GM18508 (cell line): ENCODE data around the gene TMEM187.
"Not testable (repeated sequence)": the region's sequence is repeated elsewhere in the genome, so short reads cannot be mapped to it uniquely, and the experiment has no call there.

Source experiments
- ATAC-seq: cut with Tn5 transposase; IDR thresholded peaks from one replicate; pipeline ENCODE4 v1.9.1; 2021; ENCODE audit warnings: moderate number of reproducible peaks; ENCODE audit not compliant: insufficient read depth, unreplicated experiment

TMEM187 gene

GRCh38 chrX:153993978-153994377, 21.4 kb downstream of the TMEM187 start:
- ATAC-seq = no peak

- not testable (repeated sequence) for ATAC-seq
Observed at GRCh38 chrX:153994398-153994797, 21.8 kb downstream of the TMEM187 start.

GRCh38 chrX:153995504-153995903, 22.9 kb downstream of the TMEM187 start:
- ATAC-seq = no peak

GRCh38 chrX:153999359-154000037, 26.9 kb downstream of the TMEM187 start:
- ATAC-seq = no peak

- no peak for ATAC-seq
Observed at GRCh38 chrX:154000051-154000450, 27.5 kb downstream of the TMEM187 start.

- ATAC-seq = no peak
Observed at GRCh38 chrX:154002215-154002719, 29.7 kb downstream of the TMEM187 start.

- no peak for ATAC-seq
Observed at GRCh38 chrX:154004315-154004714, 31.8 kb downstream of the TMEM187 start.

GRCh38 chrX:154006947-154007346, 34.4 kb downstream of the TMEM187 start:
- ATAC-seq = no peak

GRCh38 chrX:154008521-154008920, 36.0 kb downstream of the TMEM187 start:
- ATAC-seq = no peak

GRCh38 chrX:154010330-154011087, 38.0 kb downstream of the TMEM187 start:
- ATAC-seq = no peak

- ATAC-seq = no peak
Observed at GRCh38 chrX:154011376-154012335, 39.1 kb downstream of the TMEM187 start.

GRCh38 chrX:154012336-154012991, 39.9 kb downstream of the TMEM187 start:
- ATAC-seq = no peak

- no peak for ATAC-seq
Observed at GRCh38 chrX:154013001-154013421, 40.5 kb downstream of the TMEM187 start.

GRCh38 chrX:154013614-154014360, 41.2 kb downstream of the TMEM187 start:
- peak; percentile 44 for ATAC-seq

- no peak for ATAC-seq
Observed at GRCh38 chrX:154014429-154015380, 42.2 kb downstream of the TMEM187 start.

GRCh38 chrX:154015581-154016264, 43.2 kb downstream of the TMEM187 start:
- no peak for ATAC-seq

GRCh38 chrX:154016366-154017076, 44.0 kb downstream of the TMEM187 start:
- ATAC-seq = no peak
